GM13976 (cell line): ENCODE data around the gene EPDR1.

Source experiments
- DNase-seq: peaks from one replicate; pipeline ENCODE4 v3.0.0; 2012; ENCODE audit warnings: low spot score
- in situ Hi-C: fragments of 300-500 bp; cut with MboI; formaldehyde crosslinking; loops from one replicate; pipeline ENCODE4 v1.12.0; 2022; ENCODE audit warnings: low sequenced_read_pairs, mixed read lengths, inconsistent platforms; ENCODE audit not compliant: unreplicated experiment
- TF ChIP-seq, protein P1 (sequence below): IDR thresholded peaks from 2 replicates; pipeline ENCODE4 v1.5.1; 2012; ENCODE audit warnings: borderline replicate concordance, mild to moderate bottlenecking; ENCODE audit not compliant: insufficient read depth; ENCODE audit errors: extremely low read depth, missing control alignments, control extremely low read depth

The EPDR1 gene

DNA sequence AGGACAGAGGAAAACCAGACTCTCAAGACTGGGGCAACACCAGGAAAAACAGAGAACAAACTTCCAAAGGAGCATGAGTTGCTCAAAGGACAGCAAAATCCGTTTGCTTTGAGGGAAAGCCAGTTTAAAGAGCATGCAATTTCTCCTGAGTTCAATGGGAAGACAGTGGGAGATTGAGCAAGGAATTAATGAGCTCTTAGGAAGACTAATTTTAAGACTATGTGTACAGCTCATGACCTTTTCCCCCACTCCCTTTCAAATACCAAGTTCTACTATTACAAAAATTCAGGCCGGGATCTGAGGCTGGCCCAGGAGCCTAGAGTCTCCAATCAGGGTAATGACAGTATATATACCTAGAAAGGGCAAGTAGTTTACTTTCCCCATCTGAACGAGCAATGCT is 79.2 kb downstream of the EPDR1 start:
- in situ Hi-C loops: no loop called here
- no peak for DNase-seq
- TF ChIP-seq, protein P1, sequence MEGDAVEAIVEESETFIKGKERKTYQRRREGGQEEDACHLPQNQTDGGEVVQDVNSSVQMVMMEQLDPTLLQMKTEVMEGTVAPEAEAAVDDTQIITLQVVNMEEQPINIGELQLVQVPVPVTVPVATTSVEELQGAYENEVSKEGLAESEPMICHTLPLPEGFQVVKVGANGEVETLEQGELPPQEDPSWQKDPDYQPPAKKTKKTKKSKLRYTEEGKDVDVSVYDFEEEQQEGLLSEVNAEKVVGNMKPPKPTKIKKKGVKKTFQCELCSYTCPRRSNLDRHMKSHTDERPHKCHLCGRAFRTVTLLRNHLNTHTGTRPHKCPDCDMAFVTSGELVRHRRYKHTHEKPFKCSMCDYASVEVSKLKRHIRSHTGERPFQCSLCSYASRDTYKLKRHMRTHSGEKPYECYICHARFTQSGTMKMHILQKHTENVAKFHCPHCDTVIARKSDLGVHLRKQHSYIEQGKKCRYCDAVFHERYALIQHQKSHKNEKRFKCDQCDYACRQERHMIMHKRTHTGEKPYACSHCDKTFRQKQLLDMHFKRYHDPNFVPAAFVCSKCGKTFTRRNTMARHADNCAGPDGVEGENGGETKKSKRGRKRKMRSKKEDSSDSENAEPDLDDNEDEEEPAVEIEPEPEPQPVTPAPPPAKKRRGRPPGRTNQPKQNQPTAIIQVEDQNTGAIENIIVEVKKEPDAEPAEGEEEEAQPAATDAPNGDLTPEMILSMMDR: no peak

DNA sequence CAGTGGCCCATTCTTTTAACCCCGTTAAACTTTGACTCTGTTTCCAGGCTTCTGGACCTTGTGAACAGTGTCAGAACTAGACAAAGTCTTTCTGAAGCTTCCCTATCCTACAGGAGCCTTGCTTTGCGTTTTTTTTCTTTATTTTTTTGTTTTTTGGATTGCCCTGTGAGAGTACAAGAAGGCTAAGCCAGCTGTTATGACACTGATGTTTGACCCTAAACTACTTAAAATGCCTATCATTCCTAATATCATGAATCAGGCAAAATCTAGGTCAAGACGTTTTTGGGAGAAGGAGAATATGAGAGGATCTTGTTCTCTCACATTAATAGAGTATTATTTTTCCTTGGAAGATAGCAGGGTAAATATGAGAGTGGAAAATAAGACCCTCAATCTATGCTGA is 79.8 kb downstream of the EPDR1 start:
- no peak for DNase-seq
- in situ Hi-C loops: no loop called here
- TF ChIP-seq, protein P1: no peak
